ENCODE results near the gene PATZ1.
"Not testable (repeated sequence)": the region's sequence is repeated elsewhere in the genome, so short reads cannot be mapped to it uniquely, and the experiment has no call there.

The PATZ1 gene

GRCh38 chr22:31346255-31346732 lies at the start of gene PATZ1:
Gene PATZ1 (minus strand): TSS chr22:31346346. CDS start chr22:31345602, 744 bp downstream.
- TF ChIP-seq ISL1 (CRISPR knock-in tag; IDR thresholded peaks at IDR 0.05) (no peak), POU6F1 (CRISPR knock-in tag; IDR thresholded peaks at IDR 0.05; ENCODE audit: borderline replicate concordance, low read depth) (no peak), ZNF8 (CRISPR knock-in tag; IDR thresholded peaks at IDR 0.05) (no peak), PATZ1 (CRISPR knock-in tag; IDR thresholded peaks at IDR 0.05; ENCODE audit: borderline replicate concordance) (peak; percentile 92), ARNTL (CRISPR knock-in tag; IDR thresholded peaks at IDR 0.05; ENCODE audit: borderline replicate concordance, low read depth) (no peak), ZC3H10 (CRISPR knock-in tag; IDR thresholded peaks at IDR 0.05) (no peak)
- ATAC-seq, result peak; percentile 19

GRCh38 chr22:31394326-31394725 lies 48.2 kb upstream of the PATZ1 start:
- no peak for ATAC-seq
- TF ChIP-seq RARB (CRISPR knock-in tag; IDR thresholded peaks at IDR 0.05), result no peak
- TF ChIP-seq ZFP30 (CRISPR knock-in tag; IDR thresholded peaks at IDR 0.05), result no peak
- TF ChIP-seq PPARA (CRISPR knock-in tag; IDR thresholded peaks at IDR 0.05; ENCODE audit: borderline replicate concordance), result no peak
- no peak for TF ChIP-seq GLIS3 (CRISPR knock-in tag; IDR thresholded peaks at IDR 0.05)
- TF ChIP-seq OSR1 (CRISPR knock-in tag; IDR thresholded peaks at IDR 0.05), result no peak
- TF ChIP-seq POU6F1 (CRISPR knock-in tag; IDR thresholded peaks at IDR 0.05; ENCODE audit: borderline replicate concordance, low read depth), result no peak
- TF ChIP-seq TOX (CRISPR knock-in tag; IDR thresholded peaks at IDR 0.05; ENCODE audit: borderline replicate concordance), result no peak
- TF ChIP-seq ZNF8 (CRISPR knock-in tag; IDR thresholded peaks at IDR 0.05), result no peak
- no peak for TF ChIP-seq CREB5 (CRISPR knock-in tag; IDR thresholded peaks at IDR 0.05; ENCODE audit: low read depth)
- TF ChIP-seq PATZ1 (CRISPR knock-in tag; IDR thresholded peaks at IDR 0.05; ENCODE audit: borderline replicate concordance), result no peak

- TF ChIP-seq ESRRG (CRISPR knock-in tag; IDR thresholded peaks at IDR 0.05) (no peak), SNAI2 (CRISPR knock-in tag; IDR thresholded peaks at IDR 0.05) (no peak), ZFP3 (CRISPR knock-in tag; IDR thresholded peaks at IDR 0.05) (no peak), PATZ1 (CRISPR knock-in tag; IDR thresholded peaks at IDR 0.05; ENCODE audit: borderline replicate concordance) (no peak), ZNF8 (CRISPR knock-in tag; IDR thresholded peaks at IDR 0.05) (no peak)
- ATAC-seq, result no peak
Measured at GRCh38 chr22:31393893-31394292, 47.7 kb upstream of the PATZ1 start.

- not testable (repeated sequence) for ATAC-seq
Measured at GRCh38 chr22:31378651-31379050, 32.5 kb upstream of the PATZ1 start.
